ENCODE measurements around the gene RASAL2.

The RASAL2 gene

GRCh38 chr1:178436899-178437298, 343.0 kb downstream of the RASAL2 start:
- Mint-ChIP-seq H3K4me1 (no peaks in the 10 kb centered on the region), H3K36me3 (no peaks in the 10 kb centered on the region), H3K4me3 (no peak overlapping the region), H3K9me3 (peaks cover 2% of the 10 kb centered on the region), H3K27ac (no peak overlapping the region)
- ATAC-seq (no peak), DNase-seq (ENCODE audit: low spot score in 2 of 2) (no peak)

GRCh38 chr1:178438432-178438831, 344.5 kb downstream of the RASAL2 start:
- no peaks in the 10 kb centered on the region for H3K4me1 Mint-ChIP-seq
- H3K4me3 Mint-ChIP-seq, result no peak overlapping the region
- H3K27ac Mint-ChIP-seq, result no peak overlapping the region
- ATAC-seq (no peak), DNase-seq (ENCODE audit: low spot score in 2 of 2) (no peak)
- H3K36me3 Mint-ChIP-seq, result no peaks in the 10 kb centered on the region
- peaks cover 2% of the 10 kb centered on the region for H3K9me3 Mint-ChIP-seq

GRCh38 chr1:178442925-178443324, 349.0 kb downstream of the RASAL2 start:
- Mint-ChIP-seq H3K9me3 (peaks cover 2% of the 10 kb centered on the region), H3K4me1 (no peaks in the 10 kb centered on the region), H3K36me3 (no peaks in the 10 kb centered on the region), H3K4me3 (no peak overlapping the region), H3K27ac (no peak overlapping the region)
- ATAC-seq (no peak), DNase-seq (ENCODE audit: low spot score in 2 of 2) (no peak)

GRCh38 chr1:178450871-178451270, 357.0 kb downstream of the RASAL2 start:
- DNase-seq (ENCODE audit: low spot score in 2 of 2), result no peak
- Mint-ChIP-seq H3K36me3 (no peaks in the 10 kb centered on the region), H3K9me3 (no peaks in the 10 kb centered on the region), H3K27ac (no peak overlapping the region), H3K4me1 (no peaks in the 10 kb centered on the region), H3K4me3 (no peak overlapping the region)
- ATAC-seq, result no peak

- H3K27ac Mint-ChIP-seq, result no peak overlapping the region
- no peak for ATAC-seq
- no peak for DNase-seq (ENCODE audit: low spot score in 2 of 2)
- no peaks in the 10 kb centered on the region for H3K4me1 Mint-ChIP-seq
- H3K36me3 Mint-ChIP-seq, result no peaks in the 10 kb centered on the region
- H3K4me3 Mint-ChIP-seq, result no peak overlapping the region
- no peaks in the 10 kb centered on the region for H3K9me3 Mint-ChIP-seq
These were observed 357.6 kb downstream of the RASAL2 start for GRCh38 chr1:178451529-178451928.

GRCh38 chr1:178452013-178452412, 358.1 kb downstream of the RASAL2 start:
- H3K4me3 Mint-ChIP-seq, result no peak overlapping the region
- no peaks in the 10 kb centered on the region for H3K9me3 Mint-ChIP-seq
- ATAC-seq (no peak), DNase-seq (ENCODE audit: low spot score in 2 of 2) (no peak)
- H3K4me1 Mint-ChIP-seq, result no peaks in the 10 kb centered on the region
- H3K27ac Mint-ChIP-seq, result no peak overlapping the region
- H3K36me3 Mint-ChIP-seq, result no peaks in the 10 kb centered on the region

GRCh38 chr1:178456472-178456871, 362.6 kb downstream of the RASAL2 start:
- Mint-ChIP-seq H3K36me3 (no peaks in the 10 kb centered on the region), H3K27ac (no peak overlapping the region), H3K9me3 (no peaks in the 10 kb centered on the region), H3K4me1 (no peaks in the 10 kb centered on the region), H3K4me3 (no peak overlapping the region)
- DNase-seq (ENCODE audit: low spot score in 2 of 2) (no peak), ATAC-seq (no peak)

- no peak overlapping the region for H3K27ac Mint-ChIP-seq
- no peak for DNase-seq (ENCODE audit: low spot score in 2 of 2)
- H3K9me3 Mint-ChIP-seq, result no peaks in the 10 kb centered on the region
- H3K4me3 Mint-ChIP-seq, result no peak overlapping the region
- ATAC-seq, result no peak
- no peaks in the 10 kb centered on the region for H3K4me1 Mint-ChIP-seq
- H3K36me3 Mint-ChIP-seq, result no peaks in the 10 kb centered on the region
These were observed 363.7 kb downstream of the RASAL2 start for GRCh38 chr1:178457651-178458050.

- Mint-ChIP-seq H3K9me3 (no peaks in the 10 kb centered on the region), H3K36me3 (no peaks in the 10 kb centered on the region), H3K4me1 (no peaks in the 10 kb centered on the region), H3K27ac (no peak overlapping the region), H3K4me3 (no peak overlapping the region)
- no peak for ATAC-seq
- no peak for DNase-seq (ENCODE audit: low spot score in 2 of 2)
These were observed 364.3 kb downstream of the RASAL2 start for GRCh38 chr1:178458203-178458602.

GRCh38 chr1:178461104-178461503, 367.2 kb downstream of the RASAL2 start:
- Mint-ChIP-seq H3K27ac (no peak overlapping the region), H3K36me3 (no peaks in the 10 kb centered on the region), H3K4me3 (no peak overlapping the region), H3K4me1 (no peaks in the 10 kb centered on the region), H3K9me3 (no peaks in the 10 kb centered on the region)
- DNase-seq (ENCODE audit: low spot score in 2 of 2), result no peak
- ATAC-seq, result no peak

GRCh38 chr1:178461701-178462100, 367.8 kb downstream of the RASAL2 start:
- Mint-ChIP-seq H3K27ac (no peak overlapping the region), H3K9me3 (no peaks in the 10 kb centered on the region), H3K4me3 (no peak overlapping the region), H3K4me1 (no peaks in the 10 kb centered on the region), H3K36me3 (no peaks in the 10 kb centered on the region)
- ATAC-seq, result no peak
- no peak for DNase-seq (ENCODE audit: low spot score in 2 of 2)

GRCh38 chr1:178464141-178464540, 370.2 kb downstream of the RASAL2 start:
- DNase-seq (ENCODE audit: low spot score in 2 of 2) (no peak), ATAC-seq (no peak)
- Mint-ChIP-seq H3K27ac (no peak overlapping the region), H3K4me3 (no peak overlapping the region), H3K36me3 (no peaks in the 10 kb centered on the region), H3K9me3 (no peaks in the 10 kb centered on the region), H3K4me1 (no peaks in the 10 kb centered on the region)

- Mint-ChIP-seq H3K36me3 (no peaks in the 10 kb centered on the region), H3K27ac (no peak overlapping the region), H3K4me1 (no peaks in the 10 kb centered on the region), H3K4me3 (no peak overlapping the region), H3K9me3 (no peaks in the 10 kb centered on the region)
- ATAC-seq (no peak), DNase-seq (ENCODE audit: low spot score in 2 of 2) (no peak)
These were observed 370.7 kb downstream of the RASAL2 start for GRCh38 chr1:178464566-178464965.

GRCh38 chr1:178465011-178465410, 371.1 kb downstream of the RASAL2 start:
- no peaks in the 10 kb centered on the region for H3K9me3 Mint-ChIP-seq
- H3K36me3 Mint-ChIP-seq, result no peaks in the 10 kb centered on the region
- ATAC-seq (no peak), DNase-seq (ENCODE audit: low spot score in 2 of 2) (no peak)
- H3K27ac Mint-ChIP-seq, result no peak overlapping the region
- no peak overlapping the region for H3K4me3 Mint-ChIP-seq
- no peaks in the 10 kb centered on the region for H3K4me1 Mint-ChIP-seq

- Mint-ChIP-seq H3K4me3 (no peak overlapping the region), H3K36me3 (no peaks in the 10 kb centered on the region), H3K9me3 (no peaks in the 10 kb centered on the region), H3K4me1 (no peaks in the 10 kb centered on the region), H3K27ac (no peak overlapping the region)
- DNase-seq (ENCODE audit: low spot score in 2 of 2) (no peak), ATAC-seq (no peak)
These were observed 373.9 kb downstream of the RASAL2 start for GRCh38 chr1:178467837-178468236.

- H3K9me3 Mint-ChIP-seq, result no peaks in the 10 kb centered on the region
- DNase-seq (ENCODE audit: low spot score in 2 of 2) (no peak), ATAC-seq (peak; percentile 19)
- H3K27ac Mint-ChIP-seq, result no peak overlapping the region
- H3K4me3 Mint-ChIP-seq, result no peak overlapping the region
- no peaks in the 10 kb centered on the region for H3K36me3 Mint-ChIP-seq
- no peaks in the 10 kb centered on the region for H3K4me1 Mint-ChIP-seq
These were observed 376.6 kb downstream of the RASAL2 start for GRCh38 chr1:178470411-178470960.

- no peak for ATAC-seq
- no peak overlapping the region for H3K4me3 Mint-ChIP-seq
- DNase-seq (ENCODE audit: low spot score in 2 of 2), result no peak
- H3K36me3 Mint-ChIP-seq, result no peaks in the 10 kb centered on the region
- H3K27ac Mint-ChIP-seq, result no peak overlapping the region
- no peaks in the 10 kb centered on the region for H3K9me3 Mint-ChIP-seq
- no peaks in the 10 kb centered on the region for H3K4me1 Mint-ChIP-seq
These were observed 378.6 kb downstream of the RASAL2 start for GRCh38 chr1:178472531-178472930.

All from stimulated activated effector memory CD8-positive, alpha-beta T cell treated with anti-CD3 and anti-CD28 coated beads, Interleukin-12 subunit alpha, Interleukin-12 subunit beta, amount 100 ng/mL, for 72 hours (primary cell).